ENCODE measurements around the gene TPCN2.

The TPCN2 gene

DNA sequence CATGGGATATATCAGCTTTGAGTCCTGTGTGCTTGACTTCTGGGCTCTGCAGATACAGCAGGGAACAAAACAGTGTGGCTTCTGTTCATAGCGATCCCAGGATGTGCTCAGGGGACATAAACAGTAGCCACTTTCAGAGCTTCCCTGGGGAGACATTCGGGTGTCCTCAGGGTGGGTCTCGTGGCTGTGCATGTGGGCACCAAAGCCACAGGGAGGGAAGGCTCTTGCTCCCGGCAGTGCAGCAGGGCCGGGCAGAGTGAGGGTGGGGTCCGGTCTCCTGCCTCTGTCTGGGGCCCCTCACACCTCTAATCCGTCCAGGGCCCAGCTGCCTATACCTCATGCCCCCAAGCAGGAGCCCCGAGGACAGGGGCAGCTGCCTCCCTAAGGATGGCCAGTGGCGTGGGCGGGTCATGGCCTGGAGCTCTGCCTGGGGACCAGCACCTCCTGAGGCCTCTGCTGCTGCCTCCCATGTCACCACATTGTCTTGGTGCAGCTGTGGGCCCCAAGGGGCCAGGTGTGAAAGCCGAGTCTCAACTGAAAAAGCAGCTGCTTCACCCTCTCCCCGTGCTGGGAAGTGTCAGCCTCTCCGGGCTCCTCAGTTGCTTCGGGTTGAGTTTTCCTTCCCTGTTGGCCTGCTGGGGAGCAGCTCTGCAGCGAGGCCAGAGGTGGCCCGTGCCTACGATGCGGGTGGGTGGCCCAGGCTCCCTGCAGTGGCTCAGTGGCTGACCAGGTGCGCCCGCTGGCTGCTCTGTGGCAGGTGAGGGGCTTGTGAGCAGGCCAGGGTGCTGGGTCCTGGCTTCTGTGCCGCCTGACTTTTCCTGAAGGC lies 3.8 kb downstream of the TPCN2 start:
- no peak overlapping the region for H2BK5ac ChIP-seq (ENCODE audit: low read length)
- no CpG with 5 or more reads among the region's 21 CpGs for WGBS (ENCODE audit: extremely low coverage, insufficient coverage, low lambda C conversion rate)
- no peak for DNase-seq
- H2AK5ac ChIP-seq (ENCODE audit: low read length): no peak overlapping the region
- no peak overlapping the region for H3K23ac ChIP-seq (ENCODE audit: low read length)
- H3K9ac ChIP-seq (ENCODE audit: low read length): no peak overlapping the region
- H3K36me3 ChIP-seq (ENCODE audit: control insufficient read depth, insufficient read depth, low read length): no peaks in the 10 kb centered on the region
- no peak overlapping the region for H2BK120ac ChIP-seq (ENCODE audit: low read depth, low read length)
- H3K27ac ChIP-seq (ENCODE audit: low read depth, low read length): no peak overlapping the region
- H3K27me3 ChIP-seq (ENCODE audit: insufficient read depth, low read length, poor library complexity): no peaks in the 10 kb centered on the region
- H3K56ac ChIP-seq (ENCODE audit: low read length): no peak overlapping the region
- H3K79me1 ChIP-seq (ENCODE audit: low read length): peaks cover 18% of the 10 kb centered on the region
- H4K8ac ChIP-seq (ENCODE audit: low read depth, low read length): no peak overlapping the region
- H3K4me3 ChIP-seq (ENCODE audit: low read length): no peak overlapping the region
- H3K4me2 ChIP-seq (ENCODE audit: low read length): no peak overlapping the region
- H4K5ac ChIP-seq (ENCODE audit: low read length): no peak overlapping the region
- peaks cover 29% of the 10 kb centered on the region for H3K79me2 ChIP-seq (ENCODE audit: control insufficient read depth, insufficient read depth, low read length)
- H3K4ac ChIP-seq (ENCODE audit: low read depth, low read length): no peak overlapping the region
- no peaks in the 10 kb centered on the region for H3K4me1 ChIP-seq (ENCODE audit: control insufficient read depth, low read depth, low read length)
- H2BK15ac ChIP-seq (replicated peaks; ENCODE audit: low read depth): no peak overlapping the region
- no peak overlapping the region for H3K18ac ChIP-seq (ENCODE audit: low read length)

DNA sequence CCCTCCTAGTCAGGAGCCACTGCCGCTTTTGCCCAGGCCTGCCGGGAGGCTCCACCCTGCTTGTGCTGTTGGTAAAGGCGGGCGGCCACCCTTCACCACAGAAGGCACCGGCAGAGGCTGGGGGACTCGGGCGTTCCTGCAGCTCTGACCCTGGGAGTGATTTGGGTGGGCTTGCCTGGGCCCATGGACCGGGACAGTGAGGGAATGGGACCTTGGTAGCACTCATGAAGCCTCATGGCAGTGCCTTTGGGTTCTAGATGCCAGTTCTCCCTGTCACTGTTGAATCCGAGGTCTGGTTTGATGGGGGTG lies 4.4 kb downstream of the TPCN2 start:
- no CpG with 5 or more reads among the region's 9 CpGs for WGBS (ENCODE audit: extremely low coverage, insufficient coverage, low lambda C conversion rate)
- no peak overlapping the region for H3K18ac ChIP-seq (ENCODE audit: low read length)
- H3K23ac ChIP-seq (ENCODE audit: low read length): no peak overlapping the region
- no peak overlapping the region for H4K8ac ChIP-seq (ENCODE audit: low read depth, low read length)
- H3K4ac ChIP-seq (ENCODE audit: low read depth, low read length): no peak overlapping the region
- H3K4me3 ChIP-seq (ENCODE audit: low read length): no peak overlapping the region
- H4K5ac ChIP-seq (ENCODE audit: low read length): no peak overlapping the region
- H3K79me1 ChIP-seq (ENCODE audit: low read length): peaks cover 18% of the 10 kb centered on the region
- no peak for DNase-seq
- H2AK5ac ChIP-seq (ENCODE audit: low read length): no peak overlapping the region
- H3K9ac ChIP-seq (ENCODE audit: low read length): no peak overlapping the region
- no peak overlapping the region for H2BK120ac ChIP-seq (ENCODE audit: low read depth, low read length)
- no peak overlapping the region for H3K4me2 ChIP-seq (ENCODE audit: low read length)
- no peak overlapping the region for H2BK5ac ChIP-seq (ENCODE audit: low read length)
- H3K79me2 ChIP-seq (ENCODE audit: control insufficient read depth, insufficient read depth, low read length): peaks cover 29% of the 10 kb centered on the region
- H3K4me1 ChIP-seq (ENCODE audit: control insufficient read depth, low read depth, low read length): no peaks in the 10 kb centered on the region
- no peak overlapping the region for H3K27ac ChIP-seq (ENCODE audit: low read depth, low read length)
- H3K36me3 ChIP-seq (ENCODE audit: control insufficient read depth, insufficient read depth, low read length): no peaks in the 10 kb centered on the region
- H3K56ac ChIP-seq (ENCODE audit: low read length): no peak overlapping the region
- H2BK15ac ChIP-seq (replicated peaks; ENCODE audit: low read depth): no peak overlapping the region
- no peaks in the 10 kb centered on the region for H3K27me3 ChIP-seq (ENCODE audit: insufficient read depth, low read length, poor library complexity)

DNA sequence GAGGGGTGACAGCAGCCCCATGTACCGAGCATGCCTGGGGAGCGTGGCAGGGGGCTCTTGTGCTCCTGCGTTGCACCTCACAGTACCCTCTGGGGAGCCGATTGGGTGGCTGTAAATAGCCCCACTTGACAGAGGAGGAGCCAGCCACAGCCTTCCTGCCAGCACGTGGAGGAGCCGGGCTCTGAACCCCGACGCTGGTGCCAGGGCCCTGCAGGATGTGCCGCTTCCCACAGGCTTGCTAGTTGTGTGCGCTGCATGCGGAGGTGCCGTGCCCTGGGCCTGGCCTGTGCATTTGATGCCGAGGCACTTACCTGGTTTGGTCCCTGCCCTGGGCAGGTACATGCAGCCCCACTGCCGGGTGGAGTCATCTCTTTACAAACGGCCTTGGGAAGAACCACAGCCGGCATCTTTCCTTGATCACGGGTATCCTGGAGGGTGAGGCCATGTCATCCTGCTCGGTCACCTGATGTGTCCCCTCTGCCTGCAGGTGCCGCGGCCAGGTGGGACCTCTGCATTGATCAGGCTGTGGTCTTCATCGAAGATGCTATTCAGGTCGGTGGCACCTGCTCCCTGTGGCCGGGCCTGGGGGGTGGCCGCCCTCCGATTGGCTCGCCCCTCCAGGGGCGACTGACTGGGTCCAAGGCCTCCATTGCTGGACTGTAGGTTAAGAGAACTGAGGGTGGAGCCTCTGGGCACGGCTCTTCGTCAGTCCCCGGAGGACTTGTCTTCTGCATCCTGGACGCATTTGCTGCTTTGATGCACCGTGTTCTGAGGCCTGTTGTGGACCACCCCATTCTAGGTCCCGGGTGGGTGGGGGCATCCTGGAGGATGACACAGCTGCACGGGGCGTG lies 5.0 kb downstream of the TPCN2 start:
- Histone ChIP-seq H3K4me3 (ENCODE audit: low read length) (no peak overlapping the region), H3K18ac (ENCODE audit: low read length) (no peak overlapping the region), H2AK5ac (ENCODE audit: low read length) (no peak overlapping the region), H3K4ac (ENCODE audit: low read depth, low read length) (no peak overlapping the region), H3K23ac (ENCODE audit: low read length) (no peak overlapping the region), H3K79me1 (ENCODE audit: low read length) (peaks cover 18% of the 10 kb centered on the region), H4K8ac (ENCODE audit: low read depth, low read length) (no peak overlapping the region), H4K5ac (ENCODE audit: low read length) (no peak overlapping the region), H2BK5ac (ENCODE audit: low read length) (no peak overlapping the region), H3K36me3 (ENCODE audit: control insufficient read depth, insufficient read depth, low read length) (no peaks in the 10 kb centered on the region), H3K4me1 (ENCODE audit: control insufficient read depth, low read depth, low read length) (no peaks in the 10 kb centered on the region), H3K4me2 (ENCODE audit: low read length) (no peak overlapping the region), H3K27me3 (ENCODE audit: insufficient read depth, low read length, poor library complexity) (no peaks in the 10 kb centered on the region), H3K79me2 (ENCODE audit: control insufficient read depth, insufficient read depth, low read length) (peaks cover 29% of the 10 kb centered on the region), H3K27ac (ENCODE audit: low read depth, low read length) (no peak overlapping the region), H2BK15ac (replicated peaks; ENCODE audit: low read depth) (no peak overlapping the region), H3K9ac (ENCODE audit: low read length) (no peak overlapping the region), H2BK120ac (ENCODE audit: low read depth, low read length) (no peak overlapping the region), H3K56ac (ENCODE audit: low read length) (no peak overlapping the region)
- no CpG with 5 or more reads among the region's 35 CpGs for WGBS (ENCODE audit: extremely low coverage, insufficient coverage, low lambda C conversion rate)
- DNase-seq: no peak

DNA sequence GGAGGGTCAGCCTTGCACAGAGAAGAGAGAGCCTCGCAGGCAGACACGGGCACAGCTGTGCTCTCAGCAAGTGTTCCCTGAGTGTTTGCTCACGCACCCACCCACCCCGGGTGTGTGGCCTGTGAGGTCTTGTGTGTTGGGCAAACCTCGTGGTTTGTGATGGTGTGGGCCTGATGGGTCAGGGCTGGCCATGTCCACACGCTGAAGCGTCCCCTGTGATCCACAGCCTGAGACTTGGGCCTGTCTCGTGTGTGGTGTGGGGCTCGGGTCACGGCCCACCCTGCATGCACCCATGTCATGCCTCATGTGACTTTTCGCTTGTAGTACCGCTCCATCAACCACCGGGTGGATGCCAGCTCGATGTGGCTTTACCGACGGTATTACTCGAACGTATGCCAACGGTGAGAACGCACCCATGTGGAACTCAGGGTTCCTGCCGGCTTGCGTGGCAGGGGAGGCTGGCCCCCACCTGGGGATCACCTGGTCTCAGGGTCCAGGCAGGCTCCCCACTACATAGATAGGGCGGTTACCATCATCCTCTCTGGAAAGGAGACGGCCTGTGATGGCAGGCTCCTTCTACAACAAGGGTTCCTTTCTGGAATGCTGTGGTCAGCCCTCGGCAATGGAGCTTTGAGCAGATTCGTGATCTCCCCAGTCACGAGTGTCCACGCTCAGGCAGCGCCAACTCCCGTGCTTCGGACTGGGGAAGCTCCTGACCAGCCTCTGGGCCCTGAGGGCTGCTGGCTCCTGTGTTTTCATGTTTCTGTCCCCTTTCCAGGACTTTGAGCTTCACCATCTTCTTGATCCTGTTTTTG lies 5.9 kb downstream of the TPCN2 start:
- no peak for DNase-seq
- no peak overlapping the region for H3K27ac ChIP-seq (ENCODE audit: low read depth, low read length)
- H4K8ac ChIP-seq (ENCODE audit: low read depth, low read length): no peak overlapping the region
- no peak overlapping the region for H4K5ac ChIP-seq (ENCODE audit: low read length)
- H2AK5ac ChIP-seq (ENCODE audit: low read length): no peak overlapping the region
- H3K23ac ChIP-seq (ENCODE audit: low read length): no peak overlapping the region
- H3K4me3 ChIP-seq (ENCODE audit: low read length): no peak overlapping the region
- no peak overlapping the region for H3K56ac ChIP-seq (ENCODE audit: low read length)
- H3K9ac ChIP-seq (ENCODE audit: low read length): no peak overlapping the region
- H3K79me1 ChIP-seq (ENCODE audit: low read length): peaks cover 18% of the 10 kb centered on the region
- H3K4ac ChIP-seq (ENCODE audit: low read depth, low read length): no peak overlapping the region
- H3K18ac ChIP-seq (ENCODE audit: low read length): no peak overlapping the region
- no CpG with 5 or more reads among the region's 31 CpGs for WGBS (ENCODE audit: extremely low coverage, insufficient coverage, low lambda C conversion rate)
- H2BK120ac ChIP-seq (ENCODE audit: low read depth, low read length): no peak overlapping the region
- H2BK15ac ChIP-seq (replicated peaks; ENCODE audit: low read depth): no peak overlapping the region
- no peaks in the 10 kb centered on the region for H3K27me3 ChIP-seq (ENCODE audit: insufficient read depth, low read length, poor library complexity)
- no peaks in the 10 kb centered on the region for H3K36me3 ChIP-seq (ENCODE audit: control insufficient read depth, insufficient read depth, low read length)
- H2BK5ac ChIP-seq (ENCODE audit: low read length): no peak overlapping the region
- peaks cover 24% of the 10 kb centered on the region for H3K79me2 ChIP-seq (ENCODE audit: control insufficient read depth, insufficient read depth, low read length)
- H3K4me1 ChIP-seq (ENCODE audit: control insufficient read depth, low read depth, low read length): no peaks in the 10 kb centered on the region
- H3K4me2 ChIP-seq (ENCODE audit: low read length): no peak overlapping the region

DNA sequence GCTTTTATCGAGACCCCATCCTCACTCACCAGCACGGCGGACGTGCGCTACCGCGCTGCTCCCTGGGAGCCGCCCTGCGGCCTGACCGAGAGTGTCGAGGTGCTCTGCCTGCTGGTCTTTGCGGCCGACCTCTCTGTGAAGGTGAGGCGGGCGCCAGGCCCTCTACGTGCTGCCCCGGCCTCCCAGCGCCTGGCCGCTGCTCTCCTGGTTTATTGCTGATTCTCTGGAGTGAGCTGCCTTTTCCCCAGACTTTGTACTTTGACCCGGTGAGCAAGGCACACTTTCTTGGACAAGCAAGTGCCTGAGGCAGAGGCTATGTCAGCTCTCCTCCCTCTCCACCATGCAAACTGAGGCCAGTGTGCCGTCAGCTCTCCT lies 6.5 kb downstream of the TPCN2 start:
- WGBS (ENCODE audit: extremely low coverage, insufficient coverage, low lambda C conversion rate): no CpG with 5 or more reads among the region's 21 CpGs
- no peak overlapping the region for H2BK120ac ChIP-seq (ENCODE audit: low read depth, low read length)
- H3K56ac ChIP-seq (ENCODE audit: low read length): no peak overlapping the region
- H3K4me2 ChIP-seq (ENCODE audit: low read length): no peak overlapping the region
- H3K4me1 ChIP-seq (ENCODE audit: control insufficient read depth, low read depth, low read length): no peaks in the 10 kb centered on the region
- no peak overlapping the region for H4K8ac ChIP-seq (ENCODE audit: low read depth, low read length)
- H3K79me2 ChIP-seq (ENCODE audit: control insufficient read depth, insufficient read depth, low read length): peaks cover 21% of the 10 kb centered on the region
- no peak overlapping the region for H4K5ac ChIP-seq (ENCODE audit: low read length)
- no peaks in the 10 kb centered on the region for H3K36me3 ChIP-seq (ENCODE audit: control insufficient read depth, insufficient read depth, low read length)
- no peak overlapping the region for H3K23ac ChIP-seq (ENCODE audit: low read length)
- H3K4ac ChIP-seq (ENCODE audit: low read depth, low read length): no peak overlapping the region
- no peak overlapping the region for H3K4me3 ChIP-seq (ENCODE audit: low read length)
- H2BK15ac ChIP-seq (replicated peaks; ENCODE audit: low read depth): no peak overlapping the region
- peaks cover 18% of the 10 kb centered on the region for H3K79me1 ChIP-seq (ENCODE audit: low read length)
- no peak for DNase-seq
- no peak overlapping the region for H2AK5ac ChIP-seq (ENCODE audit: low read length)
- no peak overlapping the region for H2BK5ac ChIP-seq (ENCODE audit: low read length)
- no peak overlapping the region for H3K9ac ChIP-seq (ENCODE audit: low read length)
- H3K18ac ChIP-seq (ENCODE audit: low read length): no peak overlapping the region
- no peak overlapping the region for H3K27ac ChIP-seq (ENCODE audit: low read depth, low read length)
- H3K27me3 ChIP-seq (ENCODE audit: insufficient read depth, low read length, poor library complexity): no peaks in the 10 kb centered on the region

Measured in mesendoderm (in vitro differentiated cells).